CD4-positive, CD25-positive, alpha-beta regulatory T cell (primary cell): ENCODE measurements around the gene FRAT2. TPM values are rescaled to one million over a fixed set of nuclear protein-coding genes. Genes with fewer than 3 reads are reported as not detected.
"Not testable (repeated sequence)": the region's sequence is repeated elsewhere in the genome, so short reads cannot be mapped to it uniquely, and the experiment has no call there.

Experiments
- ATAC-seq, 2 donors: fragments of 150-1000 bp; cut with Tn5 transposase; one replicate each; pipeline ENCODE4 v1.10.0; 2021; ENCODE audit warnings: low read depth in 2 of 2, moderate number of reproducible peaks in 2 of 2, moderate library complexity in 1 of 2
- DNase-seq, 3 donors: peaks; one replicate each; pipeline versions ENCODE4 v3.0.0 to v3.0.0-alpha.2; 2012 to 2022; ENCODE audit warnings: mixed read lengths in 1 of 3
- H3K27ac ChIP-seq: one replicate; pipeline ENCODE4 v1.7.0; 2013; ENCODE audit warnings: mild to moderate bottlenecking, low read length; ENCODE audit not compliant: insufficient read depth, poor library complexity, severe bottlenecking
- H3K27me3 ChIP-seq: one replicate; pipeline ENCODE4 v1.7.0; 2013; ENCODE audit warnings: low read length; ENCODE audit not compliant: control insufficient read depth, insufficient read depth
- H3K36me3 ChIP-seq: one replicate; pipeline ENCODE4 v1.7.0; 2013; ENCODE audit warnings: mild to moderate bottlenecking, low read length, moderate library complexity; ENCODE audit not compliant: control insufficient read depth, insufficient read depth
- H3K4me1 ChIP-seq: 2 replicates; pipeline ENCODE4 v1.7.0; 2013; ENCODE audit warnings: mild to moderate bottlenecking, low read length; ENCODE audit not compliant: insufficient read depth, control insufficient read depth, poor library complexity, severe bottlenecking
- H3K4me3 ChIP-seq: one replicate; pipeline ENCODE4 v1.7.0; 2013; ENCODE audit warnings: low read depth, mild to moderate bottlenecking, low read length, moderate library complexity
- H3K9me3 ChIP-seq, 2 experiments: 1 replicate in 1 of 2; 2 replicates in 1 of 2; pipeline ENCODE4 v1.7.0; 2013; ENCODE audit warnings: low read length in 2 of 2, mild to moderate bottlenecking in 1 of 2, moderate library complexity in 1 of 2; ENCODE audit not compliant: control insufficient read depth in 2 of 2
- H3K27ac Mint-ChIP-seq, 3 donors: one replicate each; pipeline ENCODE4 v1.8.0; 2020 to 2022; ENCODE audit warnings: mild to moderate bottlenecking in 3 of 3, mixed read lengths in 3 of 3, moderate library complexity in 2 of 3
- H3K27me3 Mint-ChIP-seq: one replicate; pipeline ENCODE4 v1.8.0; 2022; ENCODE audit warnings: mild to moderate bottlenecking, mixed read lengths
- H3K36me3 Mint-ChIP-seq: one replicate; pipeline ENCODE4 v1.8.0; 2020; ENCODE audit warnings: mixed read lengths
- H3K4me1 Mint-ChIP-seq, 4 donors: one replicate each; pipeline ENCODE4 v1.8.0; 2020 to 2022; ENCODE audit warnings: mixed read lengths in 4 of 4, mild to moderate bottlenecking in 1 of 4
- H3K4me3 Mint-ChIP-seq, 4 donors: one replicate each; pipeline ENCODE4 v1.8.0; 2020 to 2022; ENCODE audit warnings: mild to moderate bottlenecking in 4 of 4, mixed read lengths in 4 of 4, moderate library complexity in 3 of 4
- H3K9me3 Mint-ChIP-seq, 7 donors: one replicate each; pipeline ENCODE4 v1.8.0; 2020 to 2022; ENCODE audit warnings: mixed read lengths in 7 of 7, mild to moderate bottlenecking in 3 of 7, moderate library complexity in 2 of 7
- polyA plus RNA-seq, 4 donors: library from polyadenylated mRNA; unstranded; fragments of 300-500 nt; fragmentation: Illumina TruSeq; gene quantifications; one replicate each; pipeline ENCODE4 v1.2.3, GENCODE V29; 2021
- total RNA-seq: library from RNA; stranded (reverse); gene quantifications from one replicate; pipeline ENCODE4 v1.2.3, GENCODE V29; 2022

The FRAT2 gene
- total and polyA plus RNA-seq, 5 donors from 2014 or later: 8.8 to 28.0 (median 11.0) TPM

GRCh38 chr10:97355571-97355975 is 21.0 kb upstream of the FRAT2 start:
- H3K4me1 ChIP-seq: no peaks in the 10 kb centered on the region
- Mint-ChIP-seq H3K9me3 (no peaks in the 10 kb centered on the region), H3K4me3 (no peak overlapping the region), H3K27ac (peak overlapping the region; percentile 36 to 80 (median 79)), H3K4me1 (peaks cover 0 to 4% (median 0%) of the 10 kb centered on the region in 4 donors), H3K36me3 (peaks cover 24% of the 10 kb centered on the region), H3K27me3 (no peaks in the 10 kb centered on the region)
- no peaks in the 10 kb centered on the region for H3K36me3 ChIP-seq
- DNase-seq (peak in 2 of 3 donors; percentile 24 to 37), ATAC-seq (peak in 1 of 2 donors; percentile 38)
- no peak overlapping the region for H3K27ac ChIP-seq
- no peak overlapping the region for H3K4me3 ChIP-seq
- H3K27me3 ChIP-seq: no peaks in the 10 kb centered on the region
- H3K9me3 ChIP-seq: no peaks in the 10 kb centered on the region

- no peak for DNase-seq
- H3K36me3 Mint-ChIP-seq: peaks cover 14% of the 10 kb centered on the region
- Histone ChIP-seq H3K4me3 (no peak overlapping the region), H3K27ac (no peak overlapping the region), H3K9me3 (no peaks in the 10 kb centered on the region), H3K36me3 (no peaks in the 10 kb centered on the region), H3K27me3 (no peaks in the 10 kb centered on the region), H3K4me1 (no peaks in the 10 kb centered on the region)
- no peak for ATAC-seq
- no peaks in the 10 kb centered on the region for H3K27me3 Mint-ChIP-seq
- H3K27ac Mint-ChIP-seq: peak overlapping the region in 1 of 3 donors; percentile 35
- no peak overlapping the region for H3K4me3 Mint-ChIP-seq
- H3K9me3 Mint-ChIP-seq: no peaks in the 10 kb centered on the region
- H3K4me1 Mint-ChIP-seq: peaks cover 0 to 4% (median 0%) of the 10 kb centered on the region in 4 donors
Observed at GRCh38 chr10:97353945-97354344, 19.4 kb upstream of the FRAT2 start.

GRCh38 chr10:97349752-97350513 is 15.4 kb upstream of the FRAT2 start:
- Histone ChIP-seq H3K4me3 (no peak overlapping the region), H3K4me1 (no peaks in the 10 kb centered on the region), H3K9me3 (no peaks in the 10 kb centered on the region), H3K36me3 (no peaks in the 10 kb centered on the region), H3K27me3 (no peaks in the 10 kb centered on the region), H3K27ac (no peak overlapping the region)
- Mint-ChIP-seq H3K4me1 (no peaks in the 10 kb centered on the region), H3K27me3 (no peaks in the 10 kb centered on the region), H3K4me3 (no peak overlapping the region), H3K9me3 (no peaks in the 10 kb centered on the region), H3K27ac (no peak overlapping the region), H3K36me3 (no peaks in the 10 kb centered on the region)
- no peak for ATAC-seq
- no peak for DNase-seq

GRCh38 chr10:97347317-97347716 is 12.8 kb upstream of the FRAT2 start:
- no peak for ATAC-seq
- no peaks in the 10 kb centered on the region for H3K4me1 Mint-ChIP-seq
- H3K27ac Mint-ChIP-seq: no peak overlapping the region
- no peaks in the 10 kb centered on the region for H3K36me3 ChIP-seq
- peaks cover 4% of the 10 kb centered on the region for H3K27me3 Mint-ChIP-seq
- H3K4me1 ChIP-seq: no peaks in the 10 kb centered on the region
- DNase-seq: no peak
- H3K9me3 ChIP-seq: no peaks in the 10 kb centered on the region
- no peak overlapping the region for H3K27ac ChIP-seq
- no peak overlapping the region for H3K4me3 Mint-ChIP-seq
- no peaks in the 10 kb centered on the region for H3K27me3 ChIP-seq
- H3K4me3 ChIP-seq: no peak overlapping the region
- H3K9me3 Mint-ChIP-seq: no peaks in the 10 kb centered on the region
- H3K36me3 Mint-ChIP-seq: peaks cover 4% of the 10 kb centered on the region

GRCh38 chr10:97343664-97344063 is 9.1 kb upstream of the FRAT2 start:
- H3K4me3 ChIP-seq, H3K9me3 Mint-ChIP-seq, H3K4me1 ChIP-seq, H3K4me1 Mint-ChIP-seq, H3K27me3 ChIP-seq, H3K27me3 Mint-ChIP-seq, H3K4me3 Mint-ChIP-seq, ATAC-seq, H3K36me3 ChIP-seq, H3K27ac ChIP-seq, H3K27ac Mint-ChIP-seq, H3K9me3 ChIP-seq, H3K36me3 Mint-ChIP-seq, DNase-seq: not testable (repeated sequence)

GRCh38 chr10:97341416-97341815 is 6.9 kb upstream of the FRAT2 start:
- peaks cover 4% of the 10 kb centered on the region for H3K36me3 Mint-ChIP-seq
- Histone ChIP-seq H3K4me1 (no peaks in the 10 kb centered on the region), H3K9me3 (no peaks in the 10 kb centered on the region), H3K27me3 (peaks cover 3% of the 10 kb centered on the region), H3K4me3 (no peak overlapping the region), H3K27ac (no peak overlapping the region), H3K36me3 (no peaks in the 10 kb centered on the region)
- ATAC-seq: no peak
- H3K9me3 Mint-ChIP-seq: no peaks in the 10 kb centered on the region
- peak overlapping the region in 1 of 4 donors; percentile 24 for H3K4me3 Mint-ChIP-seq
- DNase-seq: no peak
- no peaks in the 10 kb centered on the region for H3K4me1 Mint-ChIP-seq
- H3K27ac Mint-ChIP-seq: no peak overlapping the region
- peaks cover 18% of the 10 kb centered on the region for H3K27me3 Mint-ChIP-seq

- DNase-seq: no peak
- Mint-ChIP-seq H3K4me1 (peaks cover 0 to 14% (median 8%) of the 10 kb centered on the region in 4 donors), H3K27me3 (peaks cover 21% of the 10 kb centered on the region), H3K27ac (no peak overlapping the region), H3K36me3 (peaks cover 5% of the 10 kb centered on the region), H3K9me3 (no peaks in the 10 kb centered on the region), H3K4me3 (no peak overlapping the region)
- no peak overlapping the region for H3K4me3 ChIP-seq
- H3K27me3 ChIP-seq: peaks cover 5% of the 10 kb centered on the region
- H3K36me3 ChIP-seq: no peaks in the 10 kb centered on the region
- H3K4me1 ChIP-seq: peaks cover 17% of the 10 kb centered on the region
- ATAC-seq: no peak
- no peak overlapping the region for H3K27ac ChIP-seq
- H3K9me3 ChIP-seq: no peaks in the 10 kb centered on the region
Observed at GRCh38 chr10:97338041-97338440, 3.5 kb upstream of the FRAT2 start.
